DOHH2 (cell line): ENCODE measurements around the gene VPS37B.

Source experiments
- H3F3A ChIP-seq: fragments of 200-600 bp; sonication (generic), shearing (Covaris generic); 2 replicates; pipeline ENCODE4 v1.6.0; 2016; ENCODE audit warnings: antibody characterized with exemption, mild to moderate bottlenecking; ENCODE audit not compliant: control insufficient read depth, insufficient read depth
- H3K27ac ChIP-seq: fragments of 200-600 bp; sonication (generic); 2 replicates; pipeline ENCODE4 v1.5.1; 2014; ENCODE audit warnings: low read depth, mild to moderate bottlenecking, low read length, moderate library complexity
- H3K27me3 ChIP-seq: fragments of 200-600 bp; sonication (generic); 2 replicates; pipeline ENCODE4 v1.6.1; 2014; ENCODE audit warnings: mild to moderate bottlenecking, low read length, mixed read lengths; ENCODE audit not compliant: control insufficient read depth
- H3K36me3 ChIP-seq: fragments of 200-600 bp; sonication (generic); 2 replicates; pipeline ENCODE4 v1.6.1; 2014; ENCODE audit warnings: mild to moderate bottlenecking, low read length, moderate library complexity, mixed read lengths; ENCODE audit not compliant: control insufficient read depth
- H3K4me1 ChIP-seq: fragments of 200-600 bp; sonication (generic); 2 replicates; pipeline ENCODE4 v1.6.1; 2014; ENCODE audit warnings: mild to moderate bottlenecking, low read length, mixed read lengths; ENCODE audit not compliant: control insufficient read depth
- H3K4me2 ChIP-seq: fragments of 200-600 bp; sonication (generic); 2 replicates; pipeline ENCODE4 v1.6.0; 2014; ENCODE audit warnings: mild to moderate bottlenecking, low read length, moderate library complexity
- H3K4me3 ChIP-seq: fragments of 200-600 bp; sonication (generic); 2 replicates; pipeline ENCODE4 v1.5.1; 2014; ENCODE audit warnings: mild to moderate bottlenecking, low read length, mixed read lengths
- H3K79me2 ChIP-seq: fragments of 200-600 bp; sonication (generic); 2 replicates; pipeline ENCODE4 v1.6.1; 2014; ENCODE audit warnings: mild to moderate bottlenecking, low read length, mixed read lengths; ENCODE audit not compliant: control insufficient read depth
- H3K9me2 ChIP-seq: fragments of 200-600 bp; sonication (generic); replicated peaks from 2 replicates; pipeline ENCODE4 v1.6.1; 2014; ENCODE audit warnings: mild to moderate bottlenecking, low read length, mixed read lengths; ENCODE audit not compliant: control insufficient read depth
- H3K9me3 ChIP-seq: fragments of 200-600 bp; sonication (generic); 2 replicates; pipeline ENCODE4 v1.6.1; 2014; ENCODE audit warnings: antibody characterized with exemption, low read length, mixed read lengths; ENCODE audit not compliant: control insufficient read depth, insufficient read depth
- H4K20me1 ChIP-seq: fragments of 200-600 bp; sonication (generic); 2 replicates; pipeline ENCODE4 v1.6.0; 2014; ENCODE audit warnings: low read depth, mild to moderate bottlenecking, antibody characterized with exemption, low read length, moderate library complexity; ENCODE audit not compliant: control insufficient read depth, insufficient read depth
- CTCF ChIP-seq: fragments of 200-600 bp; sonication (generic); IDR thresholded peaks from one replicate; pipeline ENCODE4 v1.5.1; 2014; ENCODE audit warnings: antibody characterized with exemption, mild to moderate bottlenecking, low read depth, low read length; ENCODE audit not compliant: poor library complexity, severe bottlenecking
- EZH2phosphoT487 ChIP-seq: fragments of 200-600 bp; sonication (generic); IDR thresholded peaks from 2 replicates; pipeline ENCODE4 v1.6.1; 2017; ENCODE audit warnings: borderline replicate concordance, mild to moderate bottlenecking, antibody characterized with exemption, low read length, moderate library complexity, mixed read lengths

The VPS37B gene

GRCh38 chr12:122935318-122935717 lies 39.4 kb upstream of the VPS37B start:
- TF ChIP-seq CTCF (no peak), EZH2phosphoT487 (no peak)
- H3K9me2 ChIP-seq, result no peaks in the 10 kb centered on the region
- H3K36me3 ChIP-seq, result no peaks in the 10 kb centered on the region
- H3K4me1 ChIP-seq, result peaks cover 71% of the 10 kb centered on the region
- no peaks in the 10 kb centered on the region for H4K20me1 ChIP-seq
- 0 out of 2 replicates have a peak, but pooled peaks cover 3% of the 10 kb centered on the region for H3K9me3 ChIP-seq
- H3F3A ChIP-seq, result peaks cover 22% of the 10 kb centered on the region
- H3K79me2 ChIP-seq, result no peaks in the 10 kb centered on the region
- no peaks in the 10 kb centered on the region for H3K27me3 ChIP-seq
- H3K27ac ChIP-seq, result peak overlapping the region; percentile 94
- H3K4me3 ChIP-seq, result no peak overlapping the region
- peak overlapping the region; percentile 20; the same call in 1 of the 2 replicates for H3K4me2 ChIP-seq

GRCh38 chr12:122934722-122935121 lies 38.8 kb upstream of the VPS37B start:
- Histone ChIP-seq H3K9me3 (0 out of 2 replicates have a peak, but pooled peaks cover 3% of the 10 kb centered on the region), H3K4me1 (peaks cover 71% of the 10 kb centered on the region), H3K4me2 (peak overlapping the region; percentile 68), H3K4me3 (peak overlapping the region; percentile 59; the same call in 1 of the 2 replicates), H3K27ac (peak overlapping the region; percentile 94), H3K9me2 (no peaks in the 10 kb centered on the region), H3F3A (peaks cover 22% of the 10 kb centered on the region), H3K79me2 (no peaks in the 10 kb centered on the region), H3K36me3 (no peaks in the 10 kb centered on the region), H3K27me3 (no peaks in the 10 kb centered on the region), H4K20me1 (no peaks in the 10 kb centered on the region)
- no peak for TF ChIP-seq EZH2phosphoT487
- no peak for TF ChIP-seq CTCF

- Histone ChIP-seq H4K20me1 (no peaks in the 10 kb centered on the region), H3K4me1 (peaks cover 73% of the 10 kb centered on the region), H3K27me3 (no peaks in the 10 kb centered on the region), H3K4me2 (peak overlapping the region; percentile 55), H3K9me3 (0 out of 2 replicates have a peak, but pooled peaks cover 3% of the 10 kb centered on the region), H3K27ac (peak overlapping the region; percentile 94), H3F3A (peaks cover 22% of the 10 kb centered on the region), H3K9me2 (no peaks in the 10 kb centered on the region), H3K4me3 (peak overlapping the region; percentile 54), H3K79me2 (no peaks in the 10 kb centered on the region), H3K36me3 (no peaks in the 10 kb centered on the region)
- TF ChIP-seq EZH2phosphoT487 (no peak), CTCF (no peak)
Measured at GRCh38 chr12:122932207-122932606, 36.3 kb upstream of the VPS37B start.

GRCh38 chr12:122929812-122930211 lies 33.9 kb upstream of the VPS37B start:
- Histone ChIP-seq H3K27me3 (no peaks in the 10 kb centered on the region), H3K4me2 (no peak overlapping the region), H3K4me1 (peaks cover 60% of the 10 kb centered on the region), H3K4me3 (no peak overlapping the region), H3K27ac (no peak overlapping the region), H3K9me3 (no peaks in the 10 kb centered on the region), H3K36me3 (no peaks in the 10 kb centered on the region), H3F3A (peaks cover 16% of the 10 kb centered on the region), H4K20me1 (no peaks in the 10 kb centered on the region), H3K9me2 (no peaks in the 10 kb centered on the region), H3K79me2 (no peaks in the 10 kb centered on the region)
- TF ChIP-seq CTCF, result no peak
- no peak for TF ChIP-seq EZH2phosphoT487
